DND-41 (cell line): ENCODE data around the gene TM9SF2.

ENCODE experiments used
- ATAC-seq: fragments of 200-7000 bp; cut with Tn5 transposase; 3 replicates; pipeline ENCODE4 v1.9.1; 2021; ENCODE audit warnings: low read depth; ENCODE audit not compliant: insufficient read depth
- DNase-seq: peaks from one replicate; pipeline ENCODE4 v3.0.0-alpha.2; 2020
- H2AFZ ChIP-seq: 2 replicates; pipeline ENCODE4 v1.6.0; 2012; ENCODE audit warnings: low read depth, low read length
- H3K27ac ChIP-seq: 2 replicates; pipeline ENCODE4 v1.5.1; 2012; ENCODE audit warnings: low read length, inconsistent platforms
- H3K27me3 ChIP-seq: fragments of 200-600 bp; sonication (generic); 2 replicates; pipeline ENCODE4 v1.6.0; 2012; ENCODE audit warnings: low read length, mild to moderate bottlenecking, inconsistent platforms; ENCODE audit not compliant: insufficient read depth, poor library complexity
- H3K36me3 ChIP-seq: 2 replicates; pipeline ENCODE4 v1.5.1; 2012; ENCODE audit warnings: low read length, inconsistent platforms; ENCODE audit not compliant: insufficient read depth
- H3K4me1 ChIP-seq: 2 replicates; pipeline ENCODE4 v1.5.1; 2012; ENCODE audit warnings: mild to moderate bottlenecking, low read length; ENCODE audit not compliant: insufficient read depth
- H3K4me2 ChIP-seq: 2 replicates; pipeline ENCODE4 v1.6.0; 2012; ENCODE audit warnings: mild to moderate bottlenecking, moderate library complexity, low read length, inconsistent platforms; ENCODE audit not compliant: insufficient read depth
- H3K4me3 ChIP-seq, 2 experiments: fragments of 200-600 bp in 1 of 2; shearing (Covaris generic) in 1 of 2; 2 replicates each; pipeline ENCODE4 v1.5.1; 2012 to 2016; ENCODE audit warnings: inconsistent platforms in 2 of 2, low read length in 2 of 2, mild to moderate bottlenecking in 2 of 2, low read depth in 1 of 2, moderate library complexity in 1 of 2
- H3K79me2 ChIP-seq: 2 replicates; pipeline ENCODE4 v1.6.0; 2012; ENCODE audit warnings: low read length, inconsistent platforms; ENCODE audit not compliant: insufficient read depth
- H3K9ac ChIP-seq: 2 replicates; pipeline ENCODE4 v1.6.0; 2012; ENCODE audit warnings: low read depth, mild to moderate bottlenecking, inconsistent platforms, low read length, moderate library complexity
- H3K9me3 ChIP-seq: 2 replicates; pipeline ENCODE4 v1.5.1; 2012; ENCODE audit warnings: low read length, moderate library complexity, mild to moderate bottlenecking, inconsistent platforms; ENCODE audit not compliant: insufficient read depth, severe bottlenecking
- H4K20me1 ChIP-seq: 2 replicates; pipeline ENCODE4 v1.6.0; 2012; ENCODE audit warnings: low read length; ENCODE audit not compliant: insufficient read depth
- EZH2 ChIP-seq: IDR thresholded peaks from 3 replicates; pipeline ENCODE4 v1.6.1; 2012; ENCODE audit warnings: borderline replicate concordance, low read depth, mild to moderate bottlenecking, moderate library complexity, low read length, inconsistent platforms; ENCODE audit not compliant: severe bottlenecking
- TF ChIP-seq, protein P1 (sequence below): IDR thresholded peaks from 2 replicates; pipeline ENCODE4 v1.5.1; 2012; ENCODE audit warnings: borderline replicate concordance, low read length, moderate library complexity, mild to moderate bottlenecking; ENCODE audit not compliant: poor library complexity, severe bottlenecking; ENCODE audit errors: extremely low read depth

TM9SF2 gene

DNA sequence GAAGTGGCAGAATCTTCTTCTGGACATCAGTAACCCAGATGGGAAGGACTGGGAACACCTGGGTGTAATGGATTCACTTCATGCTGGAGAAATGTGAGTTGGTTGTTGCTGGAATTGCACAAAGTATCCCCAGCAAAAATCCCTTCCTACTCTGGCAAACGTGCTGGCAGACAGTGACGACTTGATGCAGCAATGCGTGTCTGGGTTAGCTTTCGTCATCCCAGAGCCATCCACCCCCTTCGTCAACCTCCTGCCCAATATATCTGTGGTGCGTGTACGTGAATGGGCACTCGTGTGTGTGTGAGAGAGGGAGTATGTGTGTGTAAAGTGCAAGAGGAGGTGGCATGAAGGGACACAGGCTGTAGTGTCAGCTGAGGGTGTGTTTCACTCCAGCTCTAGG is 70.9 kb downstream of the TM9SF2 start:
- no peak for DNase-seq

DNA sequence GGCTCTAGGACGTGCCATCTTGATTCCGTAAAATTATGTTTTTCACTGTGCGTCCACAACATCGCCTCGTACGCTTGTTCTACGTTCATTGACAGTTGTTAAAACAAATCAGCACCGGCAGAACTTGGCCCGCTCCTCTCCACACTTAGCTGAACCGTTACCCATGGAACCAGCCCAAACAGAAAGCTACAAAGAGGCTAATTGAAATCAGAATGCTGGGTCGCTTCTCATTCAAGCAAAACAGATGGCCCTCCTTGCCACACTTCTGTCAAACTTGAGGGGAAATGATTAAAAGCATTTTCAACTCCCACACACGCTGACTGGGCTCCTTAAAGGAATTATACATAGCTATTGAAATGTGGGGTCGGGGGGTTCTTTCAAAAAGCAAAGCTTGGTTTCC is 71.6 kb downstream of the TM9SF2 start:
- Histone ChIP-seq H3K27ac (no peak overlapping the region), H3K4me2 (no peak overlapping the region)
- TF ChIP-seq, protein P1, sequence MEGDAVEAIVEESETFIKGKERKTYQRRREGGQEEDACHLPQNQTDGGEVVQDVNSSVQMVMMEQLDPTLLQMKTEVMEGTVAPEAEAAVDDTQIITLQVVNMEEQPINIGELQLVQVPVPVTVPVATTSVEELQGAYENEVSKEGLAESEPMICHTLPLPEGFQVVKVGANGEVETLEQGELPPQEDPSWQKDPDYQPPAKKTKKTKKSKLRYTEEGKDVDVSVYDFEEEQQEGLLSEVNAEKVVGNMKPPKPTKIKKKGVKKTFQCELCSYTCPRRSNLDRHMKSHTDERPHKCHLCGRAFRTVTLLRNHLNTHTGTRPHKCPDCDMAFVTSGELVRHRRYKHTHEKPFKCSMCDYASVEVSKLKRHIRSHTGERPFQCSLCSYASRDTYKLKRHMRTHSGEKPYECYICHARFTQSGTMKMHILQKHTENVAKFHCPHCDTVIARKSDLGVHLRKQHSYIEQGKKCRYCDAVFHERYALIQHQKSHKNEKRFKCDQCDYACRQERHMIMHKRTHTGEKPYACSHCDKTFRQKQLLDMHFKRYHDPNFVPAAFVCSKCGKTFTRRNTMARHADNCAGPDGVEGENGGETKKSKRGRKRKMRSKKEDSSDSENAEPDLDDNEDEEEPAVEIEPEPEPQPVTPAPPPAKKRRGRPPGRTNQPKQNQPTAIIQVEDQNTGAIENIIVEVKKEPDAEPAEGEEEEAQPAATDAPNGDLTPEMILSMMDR: no peak
- no peak for TF ChIP-seq EZH2

More for the DNA sequence above, 70.9 kb downstream of the TM9SF2 start:
- no peak overlapping the region for H3K4me2 ChIP-seq
- TF ChIP-seq, protein P1: no peak
- no peak for TF ChIP-seq EZH2
- no peak overlapping the region for H3K27ac ChIP-seq
- H3K27me3 ChIP-seq: no peaks in the 10 kb centered on the region
- H3K4me1 ChIP-seq: no peaks in the 10 kb centered on the region
- H3K36me3 ChIP-seq: no peaks in the 10 kb centered on the region
- ATAC-seq: no peak
- no peak overlapping the region for H2AFZ ChIP-seq
- H3K9me3 ChIP-seq: peaks cover 12% of the 10 kb centered on the region
- H4K20me1 ChIP-seq: no peaks in the 10 kb centered on the region
- H3K79me2 ChIP-seq: no peaks in the 10 kb centered on the region
- no peak overlapping the region for H3K9ac ChIP-seq
- H3K4me3 ChIP-seq: no peak overlapping the region

DNA sequence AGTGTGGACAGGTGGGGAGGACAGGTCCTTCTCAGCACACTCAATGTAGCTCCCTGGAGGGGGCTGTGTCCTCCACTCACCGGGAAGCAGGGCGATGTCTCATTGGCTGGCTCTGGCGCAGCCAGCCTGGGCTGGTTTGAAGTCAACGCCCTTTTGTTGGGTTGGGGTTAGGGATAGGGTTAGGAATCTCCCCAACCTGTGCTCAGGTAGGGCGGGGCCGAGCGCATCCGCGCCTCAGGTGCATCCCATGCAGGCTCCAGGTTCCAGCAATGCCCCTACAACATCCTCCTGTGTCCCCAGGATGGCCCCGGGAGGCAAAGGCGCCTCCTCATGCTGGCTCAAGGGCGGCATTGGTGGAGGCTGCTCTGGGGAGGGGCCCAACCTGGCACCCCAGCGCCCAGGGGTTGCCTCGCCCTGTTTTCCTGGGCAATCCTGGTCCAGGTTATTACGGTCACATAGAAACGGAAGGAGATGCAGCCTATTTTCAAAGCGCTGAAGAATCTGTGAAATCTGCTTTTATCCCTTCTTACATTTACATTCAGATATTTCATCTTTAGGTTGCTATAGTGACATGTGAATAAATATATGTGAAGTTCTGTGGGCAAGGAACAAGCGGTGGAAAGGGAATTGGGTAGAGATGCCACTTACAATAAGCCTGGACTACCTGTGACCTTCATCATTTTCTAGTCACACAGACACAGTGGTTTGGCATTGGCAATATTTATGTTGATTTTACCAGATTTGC is 74.3 kb downstream of the TM9SF2 start:
- H3K79me2 ChIP-seq: no peaks in the 10 kb centered on the region
- no peaks in the 10 kb centered on the region for H3K36me3 ChIP-seq
- DNase-seq (no peak), ATAC-seq (no peak)
- TF ChIP-seq EZH2: no peak
- TF ChIP-seq, protein P1: no peak
- H3K27me3 ChIP-seq: no peaks in the 10 kb centered on the region
- H3K4me2 ChIP-seq: no peak overlapping the region
- H3K4me3 ChIP-seq: no peak overlapping the region
- no peaks in the 10 kb centered on the region for H3K9me3 ChIP-seq
- H3K4me1 ChIP-seq: no peaks in the 10 kb centered on the region
- no peak overlapping the region for H2AFZ ChIP-seq
- no peak overlapping the region for H3K9ac ChIP-seq
- H4K20me1 ChIP-seq: no peaks in the 10 kb centered on the region
- H3K27ac ChIP-seq: no peak overlapping the region

More for the DNA sequence above, 71.6 kb downstream of the TM9SF2 start:
- H3K9me3 ChIP-seq: peaks cover 11% of the 10 kb centered on the region
- H2AFZ ChIP-seq: no peak overlapping the region
- no peak for ATAC-seq
- H3K4me1 ChIP-seq: no peaks in the 10 kb centered on the region
- no peaks in the 10 kb centered on the region for H4K20me1 ChIP-seq
- no peaks in the 10 kb centered on the region for H3K36me3 ChIP-seq
- H3K79me2 ChIP-seq: no peaks in the 10 kb centered on the region
- H3K9ac ChIP-seq: no peak overlapping the region
- DNase-seq: no peak
- H3K27me3 ChIP-seq: no peaks in the 10 kb centered on the region
- H3K4me3 ChIP-seq: no peak overlapping the region
